CD4-positive, alpha-beta T cell treated with Interleukin-1 beta for 1 hour (primary cell): ENCODE results near the gene TMEM272.
A peak's percentile ranks its signal among the peaks of the same experiment; 100 is the strongest.

Source experiments
- DNase-seq, 2 donors: peaks; one replicate each; pipeline ENCODE4 v3.0.0-alpha.2; 2020 to 2022

TMEM272 gene

GRCh38 chr13:51803422-51804294 is 41.3 kb downstream of the TMEM272 start, which contains the start of gene DHRS12:
TSS of gene DHRS12 (minus strand) at chr13:51804163. CDS start at chr13:51799659, 4,504 bp downstream.
- DNase-seq: peak; percentile 92

DNA sequence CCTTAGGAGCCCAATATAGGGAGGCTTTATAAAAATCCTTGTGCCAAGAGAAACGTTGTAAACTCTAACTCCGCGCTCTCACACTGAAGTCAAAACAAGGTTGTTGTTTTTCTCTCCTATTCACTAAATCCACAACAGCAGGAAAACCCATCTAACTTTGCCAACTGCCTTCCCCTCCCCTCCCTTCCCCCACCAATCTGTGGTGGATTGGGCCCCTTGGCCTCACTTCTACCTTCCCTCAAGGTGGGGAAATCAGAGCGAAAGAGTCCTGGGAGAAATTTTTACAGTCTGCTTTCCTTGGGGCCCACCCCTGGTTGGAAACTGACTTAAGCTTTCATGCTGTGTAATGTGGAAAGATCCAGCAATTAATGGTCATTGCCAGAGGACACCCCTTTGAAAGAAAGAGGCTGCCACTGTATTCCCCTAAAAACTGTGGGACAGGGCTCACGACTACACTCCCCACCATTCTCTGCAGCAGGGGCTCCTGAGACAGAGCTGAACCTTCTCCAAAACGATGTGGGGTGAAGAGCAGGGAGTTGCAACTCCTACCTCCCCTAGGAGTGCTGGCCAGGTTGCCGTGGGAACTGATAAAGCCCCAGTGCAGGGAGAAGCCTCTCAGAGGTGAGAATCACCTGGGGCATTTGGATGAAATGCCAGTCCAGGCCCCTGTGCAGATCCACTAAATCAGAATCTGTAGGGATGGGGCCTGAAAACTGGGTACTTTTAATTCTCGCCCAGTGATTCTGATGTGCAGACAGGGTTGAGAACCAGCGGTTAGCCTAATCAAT is 42.2 kb downstream of the TMEM272 start:
- DNase-seq: no peak

DNA sequence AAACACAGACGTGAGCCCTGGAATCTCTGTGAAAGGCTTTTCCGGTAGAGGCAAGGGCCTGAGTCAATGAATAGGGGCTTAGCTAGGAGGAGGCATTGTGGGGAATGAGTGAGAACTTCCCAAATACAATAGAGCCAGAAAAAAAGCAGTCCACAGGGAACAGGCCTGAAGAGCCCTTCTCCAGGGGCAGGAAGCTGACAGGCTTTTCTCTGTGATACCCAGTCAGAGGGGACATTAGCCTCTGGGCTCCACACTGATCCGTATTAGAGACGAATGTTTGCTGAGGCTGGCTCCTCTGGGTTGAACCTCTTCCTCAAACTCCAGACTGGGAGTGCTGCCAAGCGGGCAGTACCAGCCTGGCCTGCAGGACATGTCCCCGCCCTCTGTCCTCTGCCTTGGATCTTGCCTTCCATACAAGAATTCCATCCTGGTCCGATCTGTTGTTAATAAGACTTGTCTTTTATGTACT is 43.3 kb downstream of the TMEM272 start:
- DNase-seq: no peak

GRCh38 chr13:51800486-51800885 is 44.5 kb downstream of the TMEM272 start:
- no peak for DNase-seq

DNA sequence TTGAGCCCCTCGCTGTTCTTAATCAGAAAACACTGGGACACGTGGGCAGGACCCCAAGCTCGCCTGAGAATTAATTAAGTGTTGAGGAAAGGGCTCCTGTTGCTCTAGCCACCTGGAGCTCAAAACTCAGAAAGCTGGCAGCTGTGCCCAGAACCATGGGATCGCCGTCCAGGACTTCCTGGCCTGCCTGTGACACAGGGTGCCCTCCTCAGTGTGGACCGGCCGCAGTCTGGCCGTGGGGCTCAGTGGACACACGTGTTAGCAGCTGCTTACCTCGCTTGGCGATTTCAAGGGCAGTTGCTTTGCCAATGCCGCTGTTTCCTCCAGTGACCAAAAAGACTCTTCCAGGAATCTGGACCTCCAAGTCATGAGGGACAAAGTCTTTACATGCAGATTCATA is 45.7 kb downstream of the TMEM272 start:
- no peak for DNase-seq

DNA sequence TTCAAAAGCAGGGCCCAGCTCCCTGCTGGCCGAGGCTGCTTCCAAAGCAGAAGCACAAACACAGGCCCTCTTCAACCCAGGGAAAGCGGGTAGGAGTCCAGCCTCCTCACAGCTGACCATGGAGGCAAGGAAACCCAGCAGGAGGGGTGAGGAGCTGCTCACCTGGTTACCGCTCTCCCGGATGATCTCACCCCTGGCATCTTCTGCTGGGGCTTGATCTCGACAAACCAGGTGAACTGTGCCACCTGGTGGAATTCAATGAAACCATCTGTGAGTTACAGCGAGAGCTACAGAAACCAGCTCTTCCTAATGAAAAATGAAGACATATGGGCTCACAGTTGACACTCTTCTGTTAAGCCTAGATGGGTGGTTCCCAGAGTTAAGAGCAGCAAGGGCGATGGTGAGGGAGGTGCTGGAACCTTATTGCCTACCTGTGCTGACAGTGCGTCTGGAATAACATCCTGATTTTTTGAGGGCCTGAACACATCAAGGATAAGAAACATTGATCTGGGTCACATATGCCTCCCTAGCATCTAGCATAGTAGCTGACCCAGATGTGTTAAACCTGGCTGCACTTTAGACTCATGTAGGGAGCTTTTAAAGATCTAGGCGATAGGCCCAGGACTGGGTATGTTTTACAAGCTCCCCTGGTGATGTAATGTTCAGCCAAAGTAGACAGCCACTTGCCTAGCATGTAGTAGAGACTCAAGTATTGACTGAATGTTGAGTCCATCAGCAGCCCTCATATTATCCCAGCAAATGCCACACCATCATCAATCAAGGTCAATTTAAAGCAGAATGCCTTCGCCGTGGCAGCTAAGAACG is 47.1 kb downstream of the TMEM272 start:
- DNase-seq: peak; percentile 71 to 77

DNA sequence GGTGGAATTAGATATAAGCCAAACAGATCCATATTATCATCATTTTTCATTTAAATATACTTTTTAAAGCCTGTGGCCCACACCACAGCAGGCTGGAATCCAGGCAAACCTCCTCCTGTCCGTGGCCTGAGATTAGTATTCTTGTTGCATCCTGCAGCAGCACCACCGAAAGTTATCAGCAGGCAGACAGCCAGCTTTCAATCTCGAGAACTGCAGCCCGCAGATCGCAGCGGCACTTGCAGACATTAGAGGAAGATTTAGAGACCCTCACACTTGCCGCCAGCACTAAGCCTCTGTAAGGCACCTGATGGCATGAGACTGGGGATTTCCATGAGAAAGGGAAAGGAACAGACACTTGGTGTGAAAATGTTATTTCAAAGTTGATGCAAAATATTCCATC is 48.4 kb downstream of the TMEM272 start:
- DNase-seq: no peak

DNA sequence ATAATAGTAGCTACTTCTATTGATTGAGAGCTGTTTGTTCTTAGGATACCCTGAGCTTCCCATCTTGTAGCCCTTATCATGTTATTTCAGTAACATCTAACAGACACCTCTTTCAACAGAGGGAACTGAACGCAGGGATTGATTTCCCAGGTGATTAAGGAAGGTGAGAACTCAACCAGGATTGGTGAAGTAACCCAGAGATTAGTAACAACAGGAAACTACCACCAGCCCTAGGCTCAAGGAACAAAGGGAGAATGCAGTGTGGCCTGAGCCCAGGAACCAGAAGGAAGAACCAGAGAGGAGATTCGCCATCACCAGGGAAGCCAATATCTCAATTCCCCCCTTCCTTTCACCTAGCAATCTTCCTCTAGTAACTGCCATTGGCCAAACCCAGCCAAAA is 49.6 kb downstream of the TMEM272 start:
- no peak for DNase-seq

DNA sequence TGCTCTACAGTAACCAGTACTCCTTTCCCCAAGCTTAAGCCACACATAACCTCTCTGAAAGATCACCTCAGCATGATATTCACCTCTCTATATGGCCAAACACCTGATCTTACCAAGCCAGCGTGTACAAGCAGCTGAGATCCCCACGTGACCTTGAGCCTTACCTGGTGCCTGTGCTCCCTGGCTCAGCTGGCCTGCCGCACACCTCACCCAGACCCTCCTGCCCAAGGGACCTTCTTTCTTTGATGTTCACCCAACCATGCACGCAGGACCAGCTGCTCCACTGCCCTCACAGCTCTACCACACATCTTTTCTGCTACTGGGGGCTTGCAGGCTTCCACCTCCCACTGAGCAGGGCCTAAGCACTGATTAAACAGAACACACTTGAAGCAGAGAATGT is 50.0 kb downstream of the TMEM272 start:
- DNase-seq: no peak

GRCh38 chr13:51793570-51794271 is 51.3 kb downstream of the TMEM272 start:
- DNase-seq: peak in 1 of 2 donors; percentile 60

DNA sequence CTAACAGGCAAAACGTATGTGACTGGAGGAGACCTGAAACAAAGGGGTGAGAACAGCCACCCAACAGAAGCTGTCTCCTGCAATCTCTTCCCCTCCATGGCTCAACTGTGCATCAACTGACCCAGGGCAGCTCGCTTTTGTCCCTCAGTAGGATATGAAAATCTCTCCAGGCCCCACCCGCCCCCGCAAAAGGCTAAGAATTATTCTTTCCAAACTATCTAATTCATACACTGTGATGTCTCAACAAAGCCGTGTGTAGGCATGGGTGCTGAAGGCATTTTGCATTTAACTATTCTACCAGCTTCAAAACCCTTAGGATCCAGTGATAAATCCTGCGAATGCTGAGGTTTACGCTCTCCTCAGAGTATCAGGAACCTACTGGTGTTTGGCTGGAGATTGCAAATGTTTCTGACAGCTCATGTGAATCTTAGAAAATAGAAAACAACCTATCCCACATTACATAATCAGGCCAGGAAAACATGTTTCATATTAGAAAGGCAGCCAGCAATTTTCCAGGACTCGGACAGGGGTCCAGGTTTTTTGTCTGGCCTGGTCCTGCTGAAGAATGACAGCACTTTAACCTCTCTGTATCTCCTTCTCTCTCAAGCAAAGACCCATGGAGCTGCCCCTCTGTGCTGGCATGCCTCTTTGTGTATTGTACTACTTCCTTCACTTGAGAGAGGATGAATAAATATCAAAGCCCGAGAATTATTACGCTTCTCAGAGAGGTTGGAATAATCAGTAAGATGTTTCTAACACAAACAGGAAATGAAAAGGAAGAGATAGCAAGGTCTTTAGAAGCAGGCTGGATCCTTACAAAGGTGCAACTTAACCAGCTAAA is 58.3 kb downstream of the TMEM272 start:
- DNase-seq: no peak

GRCh38 chr13:51785712-51786424 is 59.1 kb downstream of the TMEM272 start:
- no peak for DNase-seq

GRCh38 chr13:51784097-51784496 is 60.9 kb downstream of the TMEM272 start:
- DNase-seq: no peak

- DNase-seq: no peak
These were observed 61.4 kb downstream of the TMEM272 start for GRCh38 chr13:51783428-51784094.

DNA sequence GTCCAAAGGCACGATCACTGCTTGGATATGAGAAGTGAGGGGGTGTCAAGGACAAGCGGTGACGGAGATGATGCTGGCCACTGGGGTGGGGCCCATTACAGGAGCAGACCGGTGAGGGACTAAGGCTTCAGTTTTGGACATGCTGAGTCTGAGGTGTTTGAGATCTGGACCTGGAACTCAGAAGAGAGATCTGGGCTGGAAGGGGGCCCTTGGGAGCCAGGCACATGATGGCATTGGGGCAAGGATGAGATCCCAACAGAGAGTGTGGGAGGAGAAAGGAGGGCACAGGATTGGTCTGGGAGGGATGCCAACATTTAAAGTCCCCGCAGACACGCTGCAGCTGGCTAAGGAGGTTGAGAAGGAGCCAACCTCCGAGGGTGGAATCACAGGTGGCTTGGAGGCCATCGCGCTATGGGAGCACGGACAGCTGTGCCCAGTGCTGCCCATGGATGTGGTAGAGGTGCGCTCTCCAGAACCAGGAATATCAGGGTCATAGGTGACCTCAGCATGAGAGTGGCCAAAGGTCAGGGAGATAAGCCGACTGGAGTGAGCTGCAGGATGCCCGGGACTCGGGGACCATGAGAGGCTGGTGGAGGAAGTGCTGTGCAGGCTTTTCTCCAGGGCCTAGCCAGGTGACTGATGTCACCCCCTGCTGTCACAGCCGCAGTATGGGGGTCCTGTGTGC is 62.8 kb downstream of the TMEM272 start:
- no peak for DNase-seq

GRCh38 chr13:51781246-51782022 is 63.5 kb downstream of the TMEM272 start:
- DNase-seq: peak in 1 of 2 donors; percentile 7

DNA sequence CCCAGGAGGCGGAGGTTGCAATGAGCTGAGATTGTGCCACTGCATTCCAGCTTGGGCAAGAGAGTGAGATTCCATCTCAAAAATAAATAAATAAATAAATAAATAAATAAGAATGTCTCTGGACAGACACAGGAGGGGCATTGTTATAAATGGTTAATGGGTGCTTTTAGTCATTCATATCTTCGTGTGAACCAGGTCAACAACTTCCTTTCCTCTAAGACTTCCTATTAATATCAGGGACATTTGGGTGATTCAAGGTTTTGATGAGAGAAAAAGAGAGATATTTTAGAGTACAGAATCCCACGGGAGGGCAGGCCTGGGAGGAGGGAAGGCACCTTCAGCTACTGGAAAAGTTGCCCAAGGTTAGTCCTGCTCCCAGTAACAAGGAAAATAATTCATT is 64.9 kb downstream of the TMEM272 start:
- no peak for DNase-seq

GRCh38 chr13:51778392-51778791 is 66.6 kb downstream of the TMEM272 start:
- DNase-seq: no peak

GRCh38 chr13:51777921-51778320 is 67.1 kb downstream of the TMEM272 start:
- no peak for DNase-seq
